ENCODE measurements around the gene ORMDL2. TPM values are rescaled to one million over a fixed set of nuclear protein-coding genes. Genes with fewer than 3 reads are reported as not detected.
A peak's percentile ranks its signal among the peaks of the same experiment; 100 is the strongest.

Gene ORMDL2
- total and polyA plus RNA-seq, 2 donors (not counting 3 experiments of a cell fraction or from before 2014, with no cell fraction given): 55.0 to 70.4 TPM

- H2AFZ ChIP-seq (ENCODE audit: low read depth, low read length): no peak overlapping the region
- dilution Hi-C loops (cut with MboI; ENCODE audit: extremely low pct_ligation_motif_present, low sequenced_read_pairs): no loop called here
- no peak overlapping the region for H3K9ac ChIP-seq (replicated peaks; ENCODE audit: extremely low read depth, insufficient read depth, low read length)
- peak overlapping the region in 2 of 3 experiments; percentile 81 to 82 for H3K4me3 ChIP-seq (replicated peaks in 1 of 3; ENCODE audit: insufficient read depth in 1 of 3, low read depth in 1 of 3, low read length in 3 of 3)
- peaks cover 23% of the 10 kb centered on the region for H3K4me1 ChIP-seq (ENCODE audit: control insufficient read depth, extremely low read depth, insufficient read depth, low read length)
- POLR2A ChIA-PET: interaction anchor here (2.5 to 3.1 kb wide), 2 partner anchors 14 to 95 kb away, joined by 15 to 40 read pairs; partner anchors contain the start of genes ORMDL2, PYM1 and SARNP
- no peaks in the 10 kb centered on the region for H4K20me1 ChIP-seq (replicated peaks; ENCODE audit: control insufficient read depth, extremely low read depth, insufficient read depth, low read length)
- intact Hi-C loops (cut with micrococcal nuclease): no loop called here
- no TSS peak for BruUV-seq (replicated peaks)
- CTCF ChIA-PET: interaction anchor here (1.0 to 4.5 kb wide), 8 partner anchors 8 to 109 kb away, joined by 3 to 38 read pairs (median 18); partner anchors contain the start of genes MMP19, ORMDL2 and SARNP
- FAIRE-seq: no peak
- no peak for DNase-seq (ENCODE audit: low read depth, low spot score)
- H3K9me1 ChIP-seq (replicated peaks; ENCODE audit: control insufficient read depth, extremely low read depth, insufficient read depth, low read length): no peaks in the 10 kb centered on the region
- peaks cover 25% of the 10 kb centered on the region for H3K79me2 ChIP-seq (ENCODE audit: control insufficient read depth, insufficient read depth, low read length)
- no peak overlapping the region for H3K27ac ChIP-seq (ENCODE audit: insufficient read depth, low read depth, low read length)
- H3K27me3 ChIP-seq (ENCODE audit: control insufficient read depth in 2 of 2, insufficient read depth in 2 of 2, low read length in 2 of 2): no peaks in the 10 kb centered on the region
- H3K36me3 ChIP-seq (ENCODE audit: control insufficient read depth in 2 of 2, extremely low read depth in 1 of 2, insufficient read depth in 2 of 2, low read length in 2 of 2): no peaks in the 10 kb centered on the region
- H3K4me2 ChIP-seq (ENCODE audit: insufficient read depth, low read length): peak overlapping the region; percentile 74
- H3K9me3 ChIP-seq (replicated peaks; ENCODE audit: control insufficient read depth, insufficient read depth, low read length): no peaks in the 10 kb centered on the region
- no peak for TF ChIP-seq FOS (IDR thresholded peaks at IDR 0.05; ENCODE audit: borderline replicate concordance, insufficient read depth, low read length)
- no peak for TF ChIP-seq EZH2 (IDR thresholded peaks at IDR 0.05; ENCODE audit: borderline replicate concordance, low read depth, low read length, severe bottlenecking)
- no peak for TF ChIP-seq POLR2AphosphoS5 (IDR thresholded peaks at IDR 0.05; ENCODE audit: insufficient read depth, low read depth, low read length)
- no peak for TF ChIP-seq CTCF (IDR thresholded peaks at IDR 0.05; ENCODE audit: extremely low read depth in 1 of 2, insufficient read depth in 1 of 2, low read depth in 1 of 2, low read length in 2 of 2)
- TF ChIP-seq MYC (IDR thresholded peaks at IDR 0.05; ENCODE audit: low read depth, low read length): no peak
- no peak for TF ChIP-seq POLR2A (IDR thresholded peaks at IDR 0.05; ENCODE audit: low read depth, low read length)
- no peak for TF ChIP-seq GATA2 (IDR thresholded peaks at IDR 0.05; ENCODE audit: insufficient read depth, insufficient read length, low read depth, low read length)
- no peak for TF ChIP-seq JUN (IDR thresholded peaks at IDR 0.05; ENCODE audit: borderline replicate concordance, insufficient read depth, insufficient read length, low read depth)
- no peak for TF ChIP-seq MAX (IDR thresholded peaks at IDR 0.05; ENCODE audit: insufficient read depth, insufficient read length)
Measured at GRCh38 chr12:55831447-55831815, 13.6 kb downstream of the ORMDL2 start.
